GM21528 (cell line): ENCODE data around the gene DPPA2.
"Not testable (repeated sequence)": the region's sequence is repeated elsewhere in the genome, so short reads cannot be mapped to it uniquely, and the experiment has no call there.

Experiments used
- ATAC-seq: cut with Tn5 transposase; IDR thresholded peaks from one replicate; pipeline ENCODE4 v1.9.1; 2021; ENCODE audit warnings: mild to moderate bottlenecking, moderate library complexity; ENCODE audit not compliant: unreplicated experiment, low FRiP score

DPPA2 gene

DNA sequence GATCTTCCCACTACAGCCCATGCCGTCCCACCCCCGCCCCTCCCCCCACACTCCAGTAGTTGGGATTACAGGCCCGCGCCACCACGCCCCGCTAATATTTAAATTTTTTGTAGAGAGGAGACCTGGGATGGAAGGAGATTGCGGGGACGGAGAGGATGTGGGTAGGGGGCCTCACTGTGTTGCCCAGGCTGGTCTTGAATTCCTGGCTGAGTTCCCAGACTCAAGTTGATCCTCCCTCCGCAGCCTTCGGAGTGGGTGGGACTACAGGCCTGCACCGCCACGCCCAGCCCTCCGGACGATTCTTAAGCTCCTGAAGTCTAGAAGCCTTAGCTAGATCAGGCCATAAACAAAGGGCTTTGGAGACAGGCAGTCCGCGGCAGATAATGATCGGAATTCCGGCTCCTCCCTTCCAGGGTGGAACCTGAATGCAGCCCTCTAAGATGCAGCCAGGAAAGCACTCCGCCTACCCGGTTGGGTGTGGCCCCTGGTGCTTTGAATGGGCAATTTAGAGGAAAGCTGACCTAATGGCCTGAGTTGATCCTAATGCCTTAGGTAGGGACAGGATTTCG is at the start of gene DPPA2:
DPPA2 (minus strand) TSS at position 356 of the 569 bp plus-strand sequence. CDS start 1,975 bp downstream, outside the sequence.
- no peak for ATAC-seq

- no peak for ATAC-seq
These were observed 47.8 kb upstream of the DPPA2 start for GRCh38 chr3:109364088-109364487.

GRCh38 chr3:109363634-109364033 is 47.3 kb upstream of the DPPA2 start:
- no peak for ATAC-seq

DNA sequence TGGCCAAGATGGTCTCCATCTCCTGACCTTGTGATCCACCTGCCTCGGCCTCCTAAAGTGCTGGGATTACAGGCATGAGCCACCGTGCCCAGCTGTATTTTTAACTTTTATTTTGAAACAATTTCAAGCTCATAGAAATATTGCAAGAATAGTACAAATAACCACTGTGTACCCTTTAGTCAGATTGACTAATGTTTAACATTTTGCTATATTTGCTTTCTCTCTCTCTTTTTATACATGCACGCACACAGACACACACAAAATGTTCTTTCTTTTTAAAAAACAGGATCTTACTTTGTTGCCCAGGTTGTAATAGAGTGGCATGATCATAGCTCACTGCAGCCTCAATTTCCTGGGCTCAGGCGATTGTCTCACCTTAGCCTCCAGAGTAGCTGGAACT is 46.5 kb upstream of the DPPA2 start:
- no peak for ATAC-seq

DNA sequence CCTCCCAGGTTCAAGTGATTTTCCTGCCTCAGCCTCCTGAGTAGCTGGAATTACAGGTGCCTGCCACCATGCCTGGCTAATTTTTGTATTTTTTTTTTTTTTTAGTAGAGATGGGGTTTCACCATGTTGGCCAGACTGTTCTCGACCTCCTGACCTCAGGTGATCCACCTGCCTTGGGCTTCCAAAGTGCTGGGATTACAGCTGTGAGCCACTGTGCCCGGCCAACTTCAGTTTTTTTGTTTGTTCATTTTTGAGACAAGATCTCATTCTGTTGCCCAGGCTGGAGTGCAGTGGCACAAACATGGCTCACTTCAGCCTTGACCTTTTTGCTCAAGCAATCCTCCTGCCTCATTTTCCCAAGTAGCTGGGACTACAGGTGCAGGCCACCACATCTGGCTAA is 42.5 kb upstream of the DPPA2 start:
- not testable (repeated sequence) for ATAC-seq

- no peak for ATAC-seq
These were observed 40.3 kb upstream of the DPPA2 start for GRCh38 chr3:109356442-109357155.

DNA sequence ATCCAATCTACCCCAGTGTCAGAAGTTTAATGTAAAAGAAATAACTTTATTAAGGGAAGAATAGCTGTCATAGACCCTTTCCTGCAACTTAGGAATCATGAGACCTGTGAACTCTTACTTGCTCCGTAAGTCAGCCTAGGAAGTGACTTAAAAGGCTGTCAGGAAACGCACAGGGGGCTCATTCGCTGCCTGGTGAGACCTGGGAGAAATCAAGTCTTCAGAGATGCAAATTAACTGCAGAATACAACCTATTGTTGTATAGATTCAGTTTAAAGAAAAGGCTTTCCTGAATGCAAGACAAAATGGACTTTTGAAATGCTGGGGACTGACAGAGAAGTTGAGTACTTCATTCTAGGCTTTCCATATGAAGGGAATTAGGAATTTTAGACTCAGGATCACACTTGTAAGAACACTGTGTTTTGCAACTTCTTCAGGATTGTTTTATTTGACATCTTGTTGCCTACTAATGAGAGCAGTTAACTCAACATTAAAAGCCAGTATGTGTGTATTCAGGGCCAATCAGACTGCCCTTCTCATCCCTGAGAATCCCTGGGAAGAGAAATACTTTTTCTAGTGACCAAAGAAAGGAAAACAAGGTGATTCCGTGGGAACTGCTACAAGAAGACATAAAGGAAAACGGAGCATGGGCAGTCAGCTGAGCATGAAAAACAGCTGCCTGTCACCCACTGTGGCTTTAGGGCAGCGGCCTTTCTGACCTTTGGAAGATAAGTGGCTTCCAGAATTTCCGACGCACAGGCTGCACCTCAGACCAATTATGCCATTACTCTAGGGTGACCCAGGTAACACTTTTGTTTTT is 39.5 kb upstream of the DPPA2 start:
- no peak for ATAC-seq

DNA sequence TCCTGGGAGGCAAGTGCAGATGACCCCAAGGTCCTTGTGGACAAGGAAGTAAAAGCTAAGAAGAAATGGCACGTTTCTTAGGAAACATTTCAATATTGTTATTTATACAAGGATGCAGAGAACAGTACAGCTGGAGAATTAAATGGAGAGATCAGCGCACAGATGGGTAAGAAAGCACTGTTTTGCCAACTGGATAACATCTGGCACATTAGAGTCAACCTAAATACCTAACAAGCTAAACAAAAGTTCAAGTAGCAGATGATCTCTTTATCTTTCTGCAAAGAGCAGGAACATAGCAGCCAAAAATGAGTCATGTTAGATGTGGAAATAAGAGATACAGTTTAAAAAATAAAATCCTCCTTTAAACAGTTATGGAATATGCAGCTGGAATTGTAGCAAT is 36.7 kb upstream of the DPPA2 start:
- no peak for ATAC-seq

GRCh38 chr3:109351231-109351630 is 34.9 kb upstream of the DPPA2 start:
- ATAC-seq, result no peak

- no peak for ATAC-seq
These were observed 30.5 kb upstream of the DPPA2 start for GRCh38 chr3:109346770-109347295.

- ATAC-seq, result no peak
These were observed 29.8 kb upstream of the DPPA2 start for GRCh38 chr3:109346099-109346498.

DNA sequence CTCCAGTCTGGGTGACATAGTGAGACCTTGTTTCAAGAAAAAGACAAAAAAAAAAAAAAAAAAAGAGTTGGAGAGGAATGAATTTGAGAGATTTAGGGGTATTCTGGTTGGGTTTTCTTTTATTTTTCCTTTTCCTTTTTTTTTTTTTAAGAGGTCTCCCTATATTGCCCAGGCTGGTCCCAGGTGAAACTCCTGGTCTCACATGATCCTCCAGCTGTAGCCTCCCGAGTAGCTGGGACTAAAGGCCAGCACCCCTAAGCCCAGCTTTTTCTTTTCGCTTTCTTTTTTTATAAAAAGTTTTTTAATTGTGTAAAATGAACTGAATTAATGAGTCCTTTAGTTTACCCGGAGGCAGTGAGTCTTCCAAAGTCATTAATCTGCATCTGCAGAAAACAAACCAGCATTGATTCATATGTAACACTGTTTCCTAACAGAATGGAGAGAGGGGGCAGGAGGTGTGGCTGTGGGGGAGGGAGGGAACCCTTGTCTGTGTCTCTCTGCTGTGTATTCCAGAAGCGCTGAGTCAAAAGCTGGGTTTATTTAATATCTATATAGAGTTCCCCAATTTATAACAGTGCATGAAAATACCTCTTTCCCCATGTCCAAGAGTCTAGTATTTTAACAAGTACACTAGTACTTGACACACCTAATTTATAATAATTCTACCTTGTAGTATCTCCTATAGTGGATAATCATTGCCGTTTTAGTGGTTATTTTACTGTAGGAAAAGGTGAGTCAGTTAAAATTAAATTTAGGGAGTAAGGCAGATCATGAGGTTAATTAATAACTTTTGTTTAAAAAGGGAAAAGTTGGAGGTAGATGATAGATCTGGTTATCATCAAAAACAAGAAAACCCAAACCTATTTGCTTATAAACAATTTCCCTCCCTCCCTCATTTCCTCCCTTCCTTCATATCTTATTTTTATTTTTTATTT is 23.7 kb upstream of the DPPA2 start:
- no peak for ATAC-seq

DNA sequence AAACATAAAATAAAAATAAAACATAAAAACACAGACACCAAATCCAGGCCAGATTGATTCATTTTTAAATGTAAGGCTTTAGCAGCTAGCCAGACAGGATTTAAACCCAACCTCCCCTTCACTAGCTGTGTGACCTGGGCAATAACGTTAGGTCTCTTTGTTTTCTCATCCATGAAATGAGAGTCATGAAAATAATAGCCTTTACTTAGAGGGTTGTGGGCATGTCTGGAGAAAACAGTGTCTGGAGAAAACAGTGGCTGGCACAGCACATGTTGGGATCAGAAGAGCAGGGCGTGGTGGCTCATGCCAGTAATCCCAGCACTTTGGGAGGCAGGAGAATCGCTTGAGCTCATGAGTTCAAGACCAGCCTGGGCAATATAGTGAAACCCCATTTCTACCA is 22.9 kb upstream of the DPPA2 start:
- no peak for ATAC-seq

GRCh38 chr3:109338322-109338721 is 22.0 kb upstream of the DPPA2 start:
- no peak for ATAC-seq

- ATAC-seq, result no peak
These were observed 21.1 kb upstream of the DPPA2 start, which contains the start of gene DPPA4 for GRCh38 chr3:109337393-109337792. Gene DPPA4, minus strand, starts transcription at chr3:109337546. Its CDS starts 29 bp downstream, at chr3:109337517.

- ATAC-seq, result no peak
These were observed 20.1 kb upstream of the DPPA2 start for GRCh38 chr3:109336291-109336861.

DNA sequence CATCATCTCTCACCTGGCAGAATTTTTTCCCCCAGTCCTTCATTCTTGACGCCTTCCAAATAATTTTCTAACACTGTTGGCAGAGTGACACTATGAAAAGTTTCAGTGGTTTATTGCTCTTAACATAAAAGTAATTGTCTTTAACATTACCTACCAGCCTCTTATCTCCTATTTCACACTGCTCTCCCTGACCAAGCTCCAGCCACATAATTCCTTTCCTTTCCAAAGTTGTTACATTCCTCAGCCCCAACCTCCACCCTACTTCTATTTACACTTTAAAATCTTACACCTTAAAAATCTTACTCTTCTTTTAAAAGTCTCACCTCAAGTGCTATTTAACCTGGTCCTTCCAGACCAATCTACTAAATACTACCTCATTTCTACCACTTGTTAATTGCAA is 18.3 kb upstream of the DPPA2 start:
- ATAC-seq, result no peak

GRCh38 chr3:109331692-109332091 is 15.4 kb upstream of the DPPA2 start:
- ATAC-seq, result no peak

DNA sequence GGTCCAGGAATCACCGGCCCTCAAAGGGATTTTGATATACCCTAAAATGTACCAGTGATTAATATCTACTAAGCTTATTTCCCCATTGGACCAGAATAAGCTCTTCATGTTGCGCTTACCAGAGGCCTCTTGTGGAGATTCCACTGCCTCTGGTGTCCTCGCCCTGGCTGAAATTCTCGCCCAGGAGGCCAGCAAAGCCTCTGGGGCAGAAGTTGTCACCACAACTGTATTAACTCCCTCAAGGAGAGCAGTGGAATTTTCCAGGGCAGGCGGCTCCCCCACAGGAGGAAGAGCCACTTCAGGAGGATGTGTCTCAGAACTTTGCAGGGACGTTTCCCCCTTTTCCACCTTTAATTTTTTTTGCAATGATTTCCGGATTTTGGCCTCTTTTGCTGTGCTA is 14.1 kb upstream of the DPPA2 start:
- no peak for ATAC-seq

DNA sequence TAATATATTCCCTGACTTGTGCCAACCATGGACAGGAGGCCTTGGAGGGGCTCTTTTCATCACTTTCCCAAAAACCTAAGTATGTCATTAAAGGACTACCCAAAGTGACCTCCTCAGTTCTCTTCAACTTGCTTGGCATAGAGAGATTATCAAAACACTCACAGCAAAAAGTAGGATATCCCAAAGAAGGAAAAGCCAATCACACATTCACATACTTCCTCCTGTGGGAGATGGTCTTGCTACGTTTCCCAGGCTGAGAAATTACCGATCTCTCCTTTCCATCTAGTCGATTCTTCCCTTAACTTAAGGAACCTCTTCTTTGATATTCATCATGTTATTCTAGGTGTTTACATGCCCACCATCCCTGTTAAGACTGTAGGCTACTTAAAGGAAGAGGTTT is 11.9 kb upstream of the DPPA2 start:
- no peak for ATAC-seq
